Smooth muscle cell (in vitro differentiated cells): Measurements from ENCODE around the gene CDKN3. TPM values are rescaled to one million over a fixed set of nuclear protein-coding genes. Genes with fewer than 3 reads are reported as not detected.

Experiments used
- DNase-seq: peaks from one replicate; lab custom pipeline; 2025; ENCODE audit not compliant: unreplicated experiment; lab: John Stamatoyannopoulos, UW
- H2AFZ ChIP-seq: fragments of 200-600 bp; sonication (generic); 2 replicates; pipeline ENCODE4 v1.6.0; 2016; ENCODE audit warnings: antibody characterized with exemption, low read depth, mild to moderate bottlenecking
- H3F3A ChIP-seq: fragments of 200-600 bp; sonication (generic); 2 replicates; pipeline ENCODE4 v1.6.0; 2017; ENCODE audit warnings: antibody characterized with exemption, low read depth
- H3K27ac ChIP-seq: fragments of 200-600 bp; sonication (generic); 2 replicates; pipeline ENCODE4 v1.5.1; 2016; ENCODE audit warnings: low read depth, mild to moderate bottlenecking
- H3K27me3 ChIP-seq: fragments of 200-600 bp; sonication (generic); 2 replicates; pipeline ENCODE4 v1.6.1; 2016; ENCODE audit warnings: low read depth, mild to moderate bottlenecking
- H3K36me3 ChIP-seq: fragments of 200-600 bp; sonication (generic); 2 replicates; pipeline ENCODE4 v1.5.1; 2016; ENCODE audit warnings: low read depth
- H3K4me1 ChIP-seq: fragments of 200-600 bp; sonication (generic); 2 replicates; pipeline ENCODE4 v1.5.1; 2016; ENCODE audit warnings: low read depth
- H3K4me2 ChIP-seq: fragments of 200-600 bp; sonication (generic); 2 replicates; pipeline ENCODE4 v1.6.0; 2016; ENCODE audit warnings: mild to moderate bottlenecking
- H3K4me3 ChIP-seq: fragments of 200-600 bp; sonication (generic); 2 replicates; pipeline ENCODE4 v1.5.1; 2016; ENCODE audit warnings: mild to moderate bottlenecking
- H3K79me2 ChIP-seq: fragments of 200-600 bp; sonication (generic); 2 replicates; pipeline ENCODE4 v1.6.0; 2016; ENCODE audit warnings: low read depth, mild to moderate bottlenecking
- H3K9ac ChIP-seq: fragments of 200-600 bp; sonication (generic); 2 replicates; pipeline ENCODE4 v1.6.0; 2016; ENCODE audit warnings: low read depth
- H3K9me3 ChIP-seq: fragments of 200-600 bp; sonication (generic); replicated peaks from 2 replicates; pipeline ENCODE4 v1.5.1; 2016; ENCODE audit warnings: low read depth
- H4K20me1 ChIP-seq: fragments of 200-600 bp; sonication (generic); 2 replicates; pipeline ENCODE4 v1.6.0; 2016; ENCODE audit warnings: low read depth
- WGBS: methylation state at CpG from one replicate; pipeline ENCODE4 v1.1.7; 2016; ENCODE audit warnings: low lambda C conversion rate; 5-methylcytosine and 5-hydroxymethylcytosine counted together
- polyA plus RNA-seq: library from polyadenylated mRNA; unstranded; fragments of >200 nt; fragmentation: Nextera tagmentation; extraction: Ambion mirVana; gene quantifications from 2 replicates; pipeline ENCODE4 v1.2.1, GENCODE V29; 2016
- total RNA-seq: library from RNA; depleted of rRNA; stranded (reverse); fragments of >200 nt; gene quantifications from 2 replicates; pipeline ENCODE4 v1.2.3, GENCODE V29; 2014
- TF ChIP-seq, protein P1 (sequence below): fragments of 200-600 bp; sonication (generic); IDR thresholded peaks from 2 replicates; pipeline ENCODE4 v1.5.1; 2017; ENCODE audit warnings: borderline replicate concordance, mild to moderate bottlenecking, antibody characterized with exemption; ENCODE audit not compliant: insufficient read depth, poor library complexity, severe bottlenecking

CDKN3 gene
- total and polyA plus RNA-seq, 2 experiments from 2014 or later = 18.6 to 22.1 TPM

DNA sequence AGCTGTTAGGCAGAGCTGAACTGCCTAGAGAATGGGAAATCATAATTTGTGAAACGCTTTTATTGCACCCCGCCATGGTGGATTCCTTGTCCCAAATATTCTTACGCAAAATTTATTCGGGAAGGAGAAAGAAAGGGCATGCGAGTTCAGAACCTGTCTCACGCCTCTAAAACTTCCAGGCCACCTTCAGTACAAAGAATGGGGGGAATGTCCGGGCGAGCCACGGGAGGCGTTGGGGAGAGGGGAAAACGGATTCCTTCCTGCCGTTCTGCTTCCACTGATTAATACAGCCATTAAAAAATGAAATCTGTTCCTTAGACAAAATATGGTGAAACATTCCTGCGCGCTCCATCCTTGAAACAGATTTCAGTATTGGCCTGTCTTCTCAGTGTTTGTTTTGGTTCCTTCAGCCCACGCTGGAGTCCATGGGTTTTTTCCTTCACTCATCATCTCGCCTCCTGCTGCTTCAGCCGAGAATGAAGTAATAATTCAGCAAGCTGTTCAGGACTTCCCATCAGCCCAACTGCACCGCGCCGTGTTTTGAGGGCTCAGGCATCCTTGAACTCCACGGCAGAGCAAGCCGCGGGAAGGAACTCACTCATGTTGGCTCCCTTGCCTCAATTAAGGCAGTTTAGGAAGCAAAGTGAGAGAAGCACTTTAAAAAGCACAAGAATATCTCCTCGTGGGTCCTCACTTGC is 47.7 kb upstream of the CDKN3 start:
- Histone ChIP-seq H3K27me3 (no peaks in the 10 kb centered on the region), H3K36me3 (no peaks in the 10 kb centered on the region), H3K4me3 (no peak overlapping the region), H4K20me1 (no peaks in the 10 kb centered on the region), H3K9me3 (no peaks in the 10 kb centered on the region), H2AFZ (no peak overlapping the region), H3K79me2 (no peaks in the 10 kb centered on the region), H3K4me1 (peaks cover 6% of the 10 kb centered on the region), H3K4me2 (no peak overlapping the region), H3K9ac (no peak overlapping the region), H3F3A (no peaks in the 10 kb centered on the region), H3K27ac (no peak overlapping the region)
- no peak for DNase-seq
- TF ChIP-seq, protein P1, sequence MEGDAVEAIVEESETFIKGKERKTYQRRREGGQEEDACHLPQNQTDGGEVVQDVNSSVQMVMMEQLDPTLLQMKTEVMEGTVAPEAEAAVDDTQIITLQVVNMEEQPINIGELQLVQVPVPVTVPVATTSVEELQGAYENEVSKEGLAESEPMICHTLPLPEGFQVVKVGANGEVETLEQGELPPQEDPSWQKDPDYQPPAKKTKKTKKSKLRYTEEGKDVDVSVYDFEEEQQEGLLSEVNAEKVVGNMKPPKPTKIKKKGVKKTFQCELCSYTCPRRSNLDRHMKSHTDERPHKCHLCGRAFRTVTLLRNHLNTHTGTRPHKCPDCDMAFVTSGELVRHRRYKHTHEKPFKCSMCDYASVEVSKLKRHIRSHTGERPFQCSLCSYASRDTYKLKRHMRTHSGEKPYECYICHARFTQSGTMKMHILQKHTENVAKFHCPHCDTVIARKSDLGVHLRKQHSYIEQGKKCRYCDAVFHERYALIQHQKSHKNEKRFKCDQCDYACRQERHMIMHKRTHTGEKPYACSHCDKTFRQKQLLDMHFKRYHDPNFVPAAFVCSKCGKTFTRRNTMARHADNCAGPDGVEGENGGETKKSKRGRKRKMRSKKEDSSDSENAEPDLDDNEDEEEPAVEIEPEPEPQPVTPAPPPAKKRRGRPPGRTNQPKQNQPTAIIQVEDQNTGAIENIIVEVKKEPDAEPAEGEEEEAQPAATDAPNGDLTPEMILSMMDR = no peak
- 71% methylated on average over 24 of the region's 24 CpGs for WGBS

DNA sequence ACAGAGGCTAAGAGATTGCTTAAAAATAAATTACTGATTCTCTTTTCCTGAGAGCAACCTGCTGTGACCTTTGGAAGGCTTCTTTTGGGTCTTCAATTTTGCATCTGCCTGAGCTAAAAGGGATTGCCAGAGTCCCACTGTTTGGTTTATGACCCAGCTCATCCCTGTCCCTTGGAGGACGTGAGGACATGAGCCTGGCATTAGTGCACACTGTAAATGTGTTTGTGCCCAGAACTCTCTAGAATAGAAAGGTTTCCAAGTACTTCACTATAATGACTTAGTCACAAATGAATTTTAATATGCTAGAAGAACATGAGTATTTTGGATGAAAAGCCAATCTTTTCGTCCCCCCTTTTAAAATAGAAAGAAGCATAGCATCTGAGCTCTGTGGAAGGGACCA is 47.1 kb upstream of the CDKN3 start:
- Histone ChIP-seq H3K4me1 (peaks cover 10% of the 10 kb centered on the region), H3K36me3 (no peaks in the 10 kb centered on the region), H3K9me3 (no peaks in the 10 kb centered on the region), H3F3A (no peaks in the 10 kb centered on the region), H3K4me2 (no peak overlapping the region), H3K4me3 (no peak overlapping the region), H4K20me1 (no peaks in the 10 kb centered on the region), H3K9ac (no peak overlapping the region), H2AFZ (no peak overlapping the region), H3K79me2 (no peaks in the 10 kb centered on the region), H3K27me3 (no peaks in the 10 kb centered on the region), H3K27ac (no peak overlapping the region)
- 76% methylated on average over 2 of the region's 2 CpGs for WGBS
- DNase-seq = no peak
- TF ChIP-seq, protein P1 = no peak

DNA sequence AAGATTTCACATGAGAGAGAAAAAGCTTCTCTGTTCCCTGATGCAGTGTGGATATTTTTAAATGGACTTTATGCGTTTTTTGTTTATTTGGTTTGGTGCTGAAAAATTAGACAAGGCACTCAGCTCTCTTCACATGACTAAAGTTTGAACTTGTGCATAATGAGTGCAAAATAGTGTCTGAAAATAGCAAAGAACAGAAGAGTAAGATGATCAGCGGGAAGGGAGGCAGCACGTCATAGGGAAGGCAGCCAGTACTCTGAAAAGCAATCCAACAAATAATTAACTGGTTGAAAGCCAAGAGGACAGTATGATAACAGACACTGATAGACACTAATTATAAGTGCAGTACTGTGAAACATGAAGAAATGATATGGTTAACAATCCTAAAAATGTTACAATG is 46.6 kb upstream of the CDKN3 start:
- H3K27me3 ChIP-seq = no peaks in the 10 kb centered on the region
- TF ChIP-seq, protein P1 = no peak
- H3K9me3 ChIP-seq = no peaks in the 10 kb centered on the region
- H3K79me2 ChIP-seq = no peaks in the 10 kb centered on the region
- peaks cover 10% of the 10 kb centered on the region for H3K4me1 ChIP-seq
- H3K36me3 ChIP-seq = no peaks in the 10 kb centered on the region
- WGBS = 70% methylated on average over 3 of the region's 3 CpGs
- no peaks in the 10 kb centered on the region for H4K20me1 ChIP-seq
- H3K27ac ChIP-seq = no peak overlapping the region
- H3K4me2 ChIP-seq = no peak overlapping the region
- no peak overlapping the region for H2AFZ ChIP-seq
- H3F3A ChIP-seq = no peaks in the 10 kb centered on the region
- DNase-seq = no peak
- no peak overlapping the region for H3K4me3 ChIP-seq
- H3K9ac ChIP-seq = no peak overlapping the region

DNA sequence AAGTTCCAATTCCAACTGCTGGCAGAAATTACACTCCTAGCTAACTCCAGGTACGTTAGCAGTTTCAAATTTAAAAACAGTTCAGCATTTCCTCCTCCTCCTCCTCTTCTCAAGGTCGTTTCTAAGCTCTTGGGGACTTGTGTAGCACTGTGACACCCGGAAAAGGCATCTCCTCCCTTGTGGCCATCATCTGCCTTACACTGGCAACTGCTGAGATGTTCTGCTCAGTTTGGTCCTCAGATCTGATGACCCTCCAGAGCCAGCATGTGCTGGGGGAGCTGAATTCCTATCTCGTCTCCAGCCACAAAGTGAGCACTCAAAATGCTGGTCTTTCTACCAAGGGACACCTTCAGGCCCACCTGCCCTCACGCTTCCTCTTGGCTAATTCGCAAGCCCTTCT is 43.5 kb upstream of the CDKN3 start:
- no peak overlapping the region for H3K27ac ChIP-seq
- H3K9me3 ChIP-seq = no peaks in the 10 kb centered on the region
- no peaks in the 10 kb centered on the region for H3K27me3 ChIP-seq
- no peak overlapping the region for H2AFZ ChIP-seq
- H3K79me2 ChIP-seq = no peaks in the 10 kb centered on the region
- no peaks in the 10 kb centered on the region for H4K20me1 ChIP-seq
- no peaks in the 10 kb centered on the region for H3K36me3 ChIP-seq
- H3K4me3 ChIP-seq = no peak overlapping the region
- no peaks in the 10 kb centered on the region for H3F3A ChIP-seq
- no peak for DNase-seq
- H3K9ac ChIP-seq = no peak overlapping the region
- no peak overlapping the region for H3K4me2 ChIP-seq
- TF ChIP-seq, protein P1 = no peak
- 90% methylated on average over 6 of the region's 6 CpGs for WGBS
- peaks cover 10% of the 10 kb centered on the region for H3K4me1 ChIP-seq
